EL (cell line): ENCODE results near the gene TMEM217.
"Not testable (repeated sequence)": the region's sequence is repeated elsewhere in the genome, so short reads cannot be mapped to it uniquely, and the experiment has no call there.

Source experiments
- DNase-seq: peaks from one replicate; pipeline ENCODE4 v3.0.0-alpha.2; 2016

Gene TMEM217

GRCh38 chr6:37209461-37210205 is 48.3 kb downstream of the TMEM217 start:
- peak; percentile 15 for DNase-seq

- no peak for DNase-seq
Observed at GRCh38 chr6:37208793-37209192, 49.2 kb downstream of the TMEM217 start.

GRCh38 chr6:37207903-37208456 is 50.0 kb downstream of the TMEM217 start:
- DNase-seq: peak; percentile 79

- DNase-seq: no peak
Observed at GRCh38 chr6:37206622-37207021, 51.3 kb downstream of the TMEM217 start.

- no peak for DNase-seq
Observed at GRCh38 chr6:37205997-37206340, 52.0 kb downstream of the TMEM217 start.

- DNase-seq: no peak
Observed at GRCh38 chr6:37205175-37205996, 52.6 kb downstream of the TMEM217 start.

- DNase-seq: peak; percentile 41
Observed at GRCh38 chr6:37204014-37204751, 53.8 kb downstream of the TMEM217 start.

GRCh38 chr6:37202788-37203491 is 55.0 kb downstream of the TMEM217 start:
- DNase-seq: no peak

GRCh38 chr6:37201726-37202125 is 56.2 kb downstream of the TMEM217 start:
- DNase-seq: no peak

- no peak for DNase-seq
Observed at GRCh38 chr6:37200085-37200484, 57.9 kb downstream of the TMEM217 start.

- not testable (repeated sequence) for DNase-seq
Observed at GRCh38 chr6:37196451-37196850, 61.5 kb downstream of the TMEM217 start.

GRCh38 chr6:37194886-37195285 is 63.1 kb downstream of the TMEM217 start:
- not testable (repeated sequence) for DNase-seq

- no peak for DNase-seq
Observed at GRCh38 chr6:37192666-37193065, 65.3 kb downstream of the TMEM217 start.

GRCh38 chr6:37190159-37190535 is 67.8 kb downstream of the TMEM217 start:
- peak; percentile 31 for DNase-seq

- peak; percentile 31 for DNase-seq
Observed at GRCh38 chr6:37188962-37189510, 68.9 kb downstream of the TMEM217 start.

- DNase-seq: peak; percentile 8
Observed at GRCh38 chr6:37187321-37188022, 70.5 kb downstream of the TMEM217 start.

- DNase-seq: not testable (repeated sequence)
Observed at GRCh38 chr6:37185949-37186720, 71.8 kb downstream of the TMEM217 start.

GRCh38 chr6:37182736-37183590 is 75.0 kb downstream of the TMEM217 start:
- DNase-seq: no peak

GRCh38 chr6:37180610-37181009 is 77.3 kb downstream of the TMEM217 start:
- not testable (repeated sequence) for DNase-seq

- DNase-seq: no peak
Observed at GRCh38 chr6:37180075-37180474, 77.9 kb downstream of the TMEM217 start.
